Pulmonary artery endothelial cell (primary cell): Measurements from ENCODE around the gene ACTN4. TPM values are rescaled to one million over a fixed set of nuclear protein-coding genes. Genes with fewer than 3 reads are reported as not detected.
"Not testable (repeated sequence)": the region's sequence is repeated elsewhere in the genome, so short reads cannot be mapped to it uniquely, and the experiment has no call there.

Experiments
- DNase-seq: peaks from one replicate; pipeline ENCODE4 v3.0.0-alpha.2; 2011; ENCODE audit warnings: low read depth, low spot score
- total RNA-seq: library from RNA; depleted of rRNA; stranded (reverse); fragments of >200 nt; gene quantifications from 2 replicates; pipeline ENCODE4 v1.2.3, GENCODE V29; 2014

ACTN4 gene
- total RNA-seq, 1 donor from 2014 or later, result 287 TPM

- no peak for DNase-seq
Measured at GRCh38 chr19:38735257-38735686, 87.8 kb downstream of the ACTN4 start.

DNA sequence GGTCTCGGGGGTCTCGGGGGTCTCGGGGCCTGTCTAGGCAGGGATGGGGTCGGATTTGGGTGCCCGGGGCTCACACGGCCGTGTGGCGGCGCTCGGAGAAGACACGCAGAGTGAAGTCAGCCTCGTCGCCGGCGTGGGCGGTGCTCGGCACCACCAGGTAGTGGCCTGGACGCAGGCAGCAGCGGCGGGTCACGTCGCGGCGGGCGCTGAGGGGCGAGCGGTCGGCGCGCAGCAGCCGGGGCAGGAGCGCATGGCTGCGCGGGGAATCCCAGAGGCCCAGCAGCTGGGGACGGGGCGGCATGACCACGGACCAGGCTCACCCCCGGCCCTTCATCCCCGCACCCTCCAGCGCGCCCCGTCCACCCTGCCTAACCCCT lies 88.6 kb downstream of the ACTN4 start:
- no peak for DNase-seq

- no peak for DNase-seq
Measured at GRCh38 chr19:38736413-38737280, 89.2 kb downstream of the ACTN4 start.

DNA sequence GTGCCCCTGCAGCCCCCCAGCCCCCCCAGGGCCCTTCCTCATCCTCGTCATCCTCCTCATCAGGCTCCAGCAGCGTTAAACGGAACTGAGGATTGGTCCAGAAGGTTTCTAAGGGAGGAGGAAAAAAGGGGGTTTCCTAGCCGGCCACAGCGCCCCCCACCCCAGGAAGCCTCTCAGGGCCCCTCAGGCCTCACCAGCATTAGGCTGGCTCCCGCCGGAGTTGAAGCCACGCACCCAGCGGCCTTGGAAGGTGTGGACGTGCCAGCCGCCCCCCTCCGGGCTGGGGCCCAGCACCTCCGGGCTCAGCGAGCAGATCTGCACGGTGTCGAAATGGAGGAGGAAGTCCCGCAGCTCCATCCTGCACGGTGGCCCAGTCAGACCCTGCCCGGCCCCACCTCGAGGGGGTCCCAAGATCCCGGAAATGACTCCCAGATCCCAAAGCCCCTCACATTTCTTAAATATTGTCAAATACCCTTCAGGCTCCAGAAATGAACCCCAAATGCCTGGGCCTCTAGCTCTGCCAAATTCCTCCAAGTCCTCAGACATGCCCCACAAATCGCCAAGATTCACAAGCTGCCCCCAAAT lies 89.9 kb downstream of the ACTN4 start:
- no peak for DNase-seq

GRCh38 chr19:38737921-38738737 lies 90.7 kb downstream of the ACTN4 start:
- no peak for DNase-seq

DNA sequence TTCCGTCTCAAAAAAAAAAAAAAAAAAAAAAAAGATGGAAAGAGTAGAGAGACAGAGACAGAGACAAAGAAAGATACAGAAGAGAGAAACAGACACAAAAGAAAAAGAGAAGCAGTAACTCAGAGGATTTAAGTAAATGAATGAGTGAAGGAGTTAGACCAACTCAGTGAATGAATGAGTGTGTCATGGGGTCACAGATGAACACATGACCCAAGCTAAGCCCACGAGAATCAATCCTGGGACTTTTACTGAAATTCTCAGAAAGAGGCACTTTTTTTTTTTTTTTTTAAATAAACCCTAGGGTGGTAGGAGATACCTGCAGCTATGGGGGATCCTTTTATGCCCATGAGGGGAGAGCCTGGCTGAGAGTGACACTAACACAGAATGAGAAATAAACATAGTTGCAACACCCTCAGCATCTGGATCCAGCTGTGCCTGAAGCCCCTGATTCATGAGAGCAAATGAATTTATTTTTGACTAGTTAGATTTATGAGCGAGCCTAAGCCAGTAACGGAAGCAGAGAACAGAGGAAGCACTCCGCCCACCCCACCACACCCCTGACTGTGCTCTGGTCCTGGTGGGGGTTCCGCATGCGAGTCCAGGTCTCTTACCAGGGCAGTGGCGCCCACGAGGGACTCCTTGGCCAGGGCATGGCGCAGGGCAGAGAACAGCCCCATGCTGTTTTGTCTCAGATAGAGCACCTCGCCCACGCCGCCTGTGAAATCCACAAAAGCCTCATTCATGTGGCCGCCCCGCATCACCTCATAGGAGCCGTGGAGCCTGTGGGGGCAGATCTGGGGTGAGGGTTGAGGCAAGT lies 92.2 kb downstream of the ACTN4 start:
- DNase-seq, result no peak

GRCh38 chr19:38740257-38740592 lies 92.8 kb downstream of the ACTN4 start:
- no peak for DNase-seq

DNA sequence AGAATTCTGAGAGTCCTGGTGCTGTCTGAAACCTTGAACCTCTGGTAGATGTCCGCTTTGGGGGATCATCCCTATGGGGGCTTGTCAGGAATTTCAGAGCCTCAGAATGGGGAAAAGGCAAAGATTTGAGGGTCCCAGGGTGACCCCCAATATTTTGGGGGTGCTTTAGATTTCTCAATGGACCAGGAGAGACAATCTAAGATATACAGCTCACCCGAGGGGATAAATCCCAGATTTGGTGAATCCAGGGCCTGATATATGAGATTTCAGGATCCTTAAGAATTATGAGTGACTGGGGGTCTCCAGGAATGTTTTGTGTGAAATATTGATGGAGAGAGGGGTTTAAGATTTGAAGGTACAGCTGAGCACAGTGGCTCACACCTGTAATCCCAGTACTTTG lies 93.5 kb downstream of the ACTN4 start:
- DNase-seq, result no peak

DNA sequence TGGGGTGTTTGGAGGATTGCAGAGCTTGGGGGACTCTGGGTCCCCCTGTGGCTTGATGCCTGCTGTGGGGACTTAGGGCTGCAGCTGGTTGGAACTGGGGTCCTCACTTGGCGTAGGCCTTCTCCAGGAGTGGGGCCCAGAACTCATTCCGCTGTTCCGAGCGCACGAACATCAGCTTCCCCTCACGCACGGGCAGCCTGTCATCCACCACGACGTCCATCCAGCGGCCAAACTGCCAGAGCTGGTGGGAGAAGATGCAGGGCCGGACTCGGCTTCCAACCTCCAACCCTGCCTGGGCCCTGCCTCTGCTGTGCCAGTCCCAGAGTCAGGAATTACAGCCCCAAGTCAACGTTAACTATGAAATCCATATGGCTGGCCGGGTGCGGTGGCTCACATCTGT lies 94.2 kb downstream of the ACTN4 start:
- no peak for DNase-seq

- DNase-seq, result no peak
Measured at GRCh38 chr19:38742296-38742695, 94.8 kb downstream of the ACTN4 start.

GRCh38 chr19:38742906-38743305 lies 95.5 kb downstream of the ACTN4 start:
- DNase-seq, result no peak

DNA sequence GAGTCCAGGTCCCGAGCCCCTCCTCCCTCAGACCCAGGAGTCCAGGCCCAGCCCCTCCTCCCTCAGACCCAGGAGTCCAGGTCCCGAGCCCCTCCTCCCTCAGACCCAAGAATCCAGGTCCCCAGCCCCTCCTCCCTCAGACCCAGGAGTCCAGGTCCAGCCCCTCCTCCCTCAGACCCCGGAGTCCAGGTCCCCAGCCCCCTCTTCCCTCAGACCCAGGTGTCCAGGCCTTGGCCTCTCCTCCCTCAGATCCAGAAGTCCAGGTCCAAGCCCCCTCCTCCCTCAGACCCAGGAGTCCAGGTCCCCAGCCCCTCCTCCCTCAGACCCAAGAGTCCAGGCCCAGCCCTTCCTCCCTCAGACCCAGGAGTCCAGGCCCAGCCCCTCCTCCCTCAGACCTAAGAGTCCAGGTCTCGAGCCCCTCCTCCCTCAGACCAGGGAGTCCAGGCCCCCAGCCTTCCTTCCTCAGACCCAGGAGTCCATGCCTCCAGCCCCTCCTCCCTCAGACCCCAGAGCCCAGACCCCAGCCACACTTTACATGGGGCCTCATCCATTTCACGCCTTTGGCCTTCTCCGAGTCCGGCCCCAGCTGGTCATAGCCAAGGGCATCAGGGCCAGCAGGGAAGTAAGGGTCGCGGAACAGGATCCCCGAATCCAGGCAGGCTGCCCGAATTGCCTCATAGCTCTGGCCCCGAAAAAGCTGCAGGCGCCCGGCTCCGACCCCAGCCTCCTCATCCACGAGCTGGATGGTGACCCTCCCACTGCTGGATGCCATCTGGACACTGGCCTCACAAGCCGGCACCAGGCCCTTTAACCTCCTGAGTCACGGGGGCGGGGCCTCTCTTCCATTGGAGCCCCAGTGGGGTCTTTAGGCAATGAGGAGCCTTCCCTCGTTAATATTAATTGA lies 96.2 kb downstream of the ACTN4 start:
- DNase-seq, result no peak

DNA sequence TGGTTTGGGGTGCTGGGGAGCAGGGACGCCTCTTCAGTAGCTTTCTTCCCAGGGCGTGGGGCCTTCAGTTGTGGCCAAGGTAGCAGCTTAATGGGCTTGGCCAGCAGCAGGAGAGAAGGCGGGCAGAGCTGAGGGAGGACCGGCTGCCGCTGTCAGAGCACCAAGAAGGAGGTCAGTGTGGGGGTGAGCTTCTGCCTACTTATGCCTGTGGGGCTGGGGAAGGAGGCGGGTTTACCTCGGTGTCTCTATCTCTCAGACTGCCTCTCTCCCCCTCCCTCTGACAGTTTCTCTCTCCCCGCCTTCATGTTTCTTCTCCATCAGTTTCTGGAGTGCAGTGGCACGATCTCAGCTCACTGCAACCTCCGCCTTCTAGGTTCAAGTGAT lies 96.8 kb downstream of the ACTN4 start, which contains the start of gene CAPN12:
CAPN12 (minus strand) TSS at position 177 of the 384 bp plus-strand sequence. CDS start 309 bp downstream, outside the sequence.
- no peak for DNase-seq

DNA sequence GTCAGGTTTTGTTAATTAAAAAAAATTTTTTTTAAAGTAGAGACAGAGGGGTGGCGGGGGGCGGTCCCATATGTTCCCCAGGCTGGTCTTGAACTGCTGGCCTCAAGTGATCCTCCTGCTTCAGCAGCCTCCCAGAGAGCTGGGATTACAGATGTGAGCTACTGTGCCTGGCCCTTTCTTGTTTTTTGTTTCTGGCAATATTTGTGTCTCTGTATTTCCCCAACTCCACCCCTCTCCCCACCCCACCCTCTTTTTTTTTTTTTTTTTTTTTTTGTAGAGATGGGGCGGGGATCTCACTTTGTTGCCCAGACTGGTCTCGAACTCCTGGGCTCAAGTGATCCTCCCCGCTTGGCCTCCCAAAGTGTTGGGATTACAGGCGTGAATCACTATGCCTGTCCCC lies 97.4 kb downstream of the ACTN4 start:
- DNase-seq, result no peak

- no peak for DNase-seq
Measured at GRCh38 chr19:38745316-38745715, 97.9 kb downstream of the ACTN4 start.

DNA sequence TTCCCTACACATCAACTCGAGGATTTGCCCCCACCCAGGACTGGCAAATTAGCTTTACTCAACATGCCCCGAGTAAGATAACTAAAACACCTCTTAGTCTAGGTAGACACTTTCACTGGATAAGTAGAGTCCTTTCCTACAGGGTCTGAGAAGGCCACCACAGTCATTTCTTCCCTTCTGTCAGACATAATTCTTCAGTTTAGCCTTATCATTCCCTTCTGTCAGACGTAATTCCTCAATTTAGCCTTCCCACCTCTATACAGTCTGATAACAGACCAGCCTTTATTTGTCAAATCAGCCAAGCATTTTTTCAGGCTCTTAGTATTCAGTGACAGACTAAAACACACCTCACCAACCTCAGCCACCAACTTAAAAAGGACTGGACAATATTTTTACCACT lies 106.3 kb downstream of the ACTN4 start:
- not testable (repeated sequence) for DNase-seq

- DNase-seq, result not testable (repeated sequence)
Measured at GRCh38 chr19:38754196-38754595, 106.7 kb downstream of the ACTN4 start.

GRCh38 chr19:38759590-38760003 lies 112.1 kb downstream of the ACTN4 start:
- DNase-seq, result no peak

GRCh38 chr19:38760805-38761517 lies 113.5 kb downstream of the ACTN4 start:
- DNase-seq, result not testable (repeated sequence)
